Left ventricle myocardium inferior (tissue), 1 donor: ENCODE data around the gene CSRP3. TPM values are rescaled to one million over a fixed set of nuclear protein-coding genes. Genes with fewer than 3 reads are reported as not detected.

Source experiments
- DNase-seq: peaks from one replicate; pipeline ENCODE4 v3.0.0-alpha.2; 2020
- H3K27ac ChIP-seq: fragments of 200-600 bp; replicated peaks from 2 replicates; pipeline ENCODE4 v1.8.0; 2021
- H3K27me3 ChIP-seq: fragments of 200-600 bp; 2 replicates; pipeline ENCODE4 v1.8.0; 2021; ENCODE audit warnings: low read depth
- H3K36me3 ChIP-seq: fragments of 200-600 bp; 2 replicates; pipeline ENCODE4 v1.8.0; 2021
- H3K4me1 ChIP-seq: fragments of 200-600 bp; 2 replicates; pipeline ENCODE4 v1.8.0; 2021
- H3K4me3 ChIP-seq: fragments of 200-600 bp; 2 replicates; pipeline ENCODE4 v1.8.0; 2021; ENCODE audit warnings: mild to moderate bottlenecking, moderate library complexity
- H3K9me3 ChIP-seq: fragments of 200-600 bp; replicated peaks from 2 replicates; pipeline ENCODE4 v1.8.0; 2021
- intact Hi-C: fragments of 100-400 bp; cut with micrococcal nuclease; formaldehyde crosslinking; loops from one replicate; pipeline ENCODE4 v1.11.0; 2022
- total RNA-seq: library from RNA; stranded (reverse); fragmentation: NEBNext Ultra II Directional; extraction: Animal tissue kit (Norgen Biotek cat#: 25700); gene quantifications from one replicate; pipeline ENCODE4 v1.2.1, GENCODE V29; 2021
- TF ChIP-seq, protein P1 (sequence below): fragments of 200-600 bp; IDR thresholded peaks from 2 replicates; pipeline ENCODE4 v1.8.0; 2021; ENCODE audit warnings: antibody characterized with exemption, mild to moderate bottlenecking, borderline replicate concordance
- donor health status: DM: no; HTN: yes; CAD: no; lungs with severe emphysema.

The CSRP3 gene
- total RNA-seq, 1 donor from 2014 or later, result 2,290 TPM

DNA sequence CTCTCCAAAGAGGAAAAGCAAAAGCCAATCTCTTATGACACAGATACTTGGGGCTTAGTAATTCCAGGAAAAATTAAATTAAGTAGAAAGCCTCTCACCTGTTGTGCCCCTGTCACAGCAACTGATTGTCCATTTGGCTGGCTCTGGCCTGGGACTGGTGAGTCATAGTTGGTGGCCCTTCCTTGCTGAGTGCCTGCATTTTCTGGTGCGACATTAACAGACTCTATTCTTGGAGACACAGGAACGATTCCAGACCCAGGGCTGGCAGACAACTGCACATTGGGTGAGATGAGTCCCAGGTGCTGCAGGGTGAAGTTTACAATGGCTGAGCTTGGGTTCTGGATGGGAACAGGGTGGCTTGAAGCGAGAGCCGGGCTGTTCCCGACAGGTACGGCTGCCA, 23.3 kb upstream of the CSRP3 start:
- Histone ChIP-seq H3K4me1 (peaks cover 26% of the 10 kb centered on the region), H3K27me3 (no peaks in the 10 kb centered on the region), H3K9me3 (peaks cover 4% of the 10 kb centered on the region), H3K36me3 (no peaks in the 10 kb centered on the region), H3K4me3 (no peak overlapping the region), H3K27ac (peak overlapping the region; percentile 52)
- DNase-seq, result no peak
- TF ChIP-seq, protein P1, sequence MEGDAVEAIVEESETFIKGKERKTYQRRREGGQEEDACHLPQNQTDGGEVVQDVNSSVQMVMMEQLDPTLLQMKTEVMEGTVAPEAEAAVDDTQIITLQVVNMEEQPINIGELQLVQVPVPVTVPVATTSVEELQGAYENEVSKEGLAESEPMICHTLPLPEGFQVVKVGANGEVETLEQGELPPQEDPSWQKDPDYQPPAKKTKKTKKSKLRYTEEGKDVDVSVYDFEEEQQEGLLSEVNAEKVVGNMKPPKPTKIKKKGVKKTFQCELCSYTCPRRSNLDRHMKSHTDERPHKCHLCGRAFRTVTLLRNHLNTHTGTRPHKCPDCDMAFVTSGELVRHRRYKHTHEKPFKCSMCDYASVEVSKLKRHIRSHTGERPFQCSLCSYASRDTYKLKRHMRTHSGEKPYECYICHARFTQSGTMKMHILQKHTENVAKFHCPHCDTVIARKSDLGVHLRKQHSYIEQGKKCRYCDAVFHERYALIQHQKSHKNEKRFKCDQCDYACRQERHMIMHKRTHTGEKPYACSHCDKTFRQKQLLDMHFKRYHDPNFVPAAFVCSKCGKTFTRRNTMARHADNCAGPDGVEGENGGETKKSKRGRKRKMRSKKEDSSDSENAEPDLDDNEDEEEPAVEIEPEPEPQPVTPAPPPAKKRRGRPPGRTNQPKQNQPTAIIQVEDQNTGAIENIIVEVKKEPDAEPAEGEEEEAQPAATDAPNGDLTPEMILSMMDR, result no peak
- intact Hi-C loops, result no loop called here

DNA sequence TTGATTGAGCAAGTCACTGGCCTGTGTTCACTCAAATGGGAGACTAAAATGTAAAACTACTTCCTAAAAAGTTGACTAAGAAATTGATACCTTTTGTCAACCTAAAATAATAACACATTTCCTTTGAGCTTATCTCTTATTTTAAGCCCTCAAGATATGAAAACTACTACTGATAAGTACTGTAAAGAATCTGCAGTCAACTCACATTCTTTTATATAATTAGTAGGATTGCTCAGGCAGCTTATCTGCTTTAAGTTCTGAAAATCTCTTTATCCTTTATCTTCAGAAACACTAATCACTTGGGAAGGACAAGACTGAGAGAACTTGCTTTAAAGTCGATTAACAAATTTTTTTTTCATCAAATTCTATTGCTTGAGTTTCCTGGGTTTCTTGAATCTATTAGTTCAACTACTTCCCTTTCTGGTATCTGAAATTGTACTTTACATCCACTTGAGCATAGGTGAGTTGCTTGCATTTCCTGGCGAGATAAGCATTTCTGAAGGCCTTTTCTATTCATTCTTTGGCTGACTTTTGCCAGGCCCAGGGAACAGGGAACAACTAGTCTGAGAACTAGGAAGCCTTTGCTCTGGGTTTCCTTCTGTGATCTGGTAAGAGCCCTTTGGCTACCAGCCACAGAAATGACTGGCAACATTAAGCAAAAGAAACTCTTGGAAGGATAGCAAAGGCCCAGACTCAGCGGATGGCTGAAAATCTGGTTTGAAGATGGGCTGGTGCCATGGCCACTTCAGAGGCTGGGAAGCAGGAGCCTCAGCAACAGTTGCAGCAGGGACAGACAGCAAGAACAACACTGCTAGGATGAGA, 19.3 kb upstream of the CSRP3 start:
- intact Hi-C loops, result no loop called here

DNA sequence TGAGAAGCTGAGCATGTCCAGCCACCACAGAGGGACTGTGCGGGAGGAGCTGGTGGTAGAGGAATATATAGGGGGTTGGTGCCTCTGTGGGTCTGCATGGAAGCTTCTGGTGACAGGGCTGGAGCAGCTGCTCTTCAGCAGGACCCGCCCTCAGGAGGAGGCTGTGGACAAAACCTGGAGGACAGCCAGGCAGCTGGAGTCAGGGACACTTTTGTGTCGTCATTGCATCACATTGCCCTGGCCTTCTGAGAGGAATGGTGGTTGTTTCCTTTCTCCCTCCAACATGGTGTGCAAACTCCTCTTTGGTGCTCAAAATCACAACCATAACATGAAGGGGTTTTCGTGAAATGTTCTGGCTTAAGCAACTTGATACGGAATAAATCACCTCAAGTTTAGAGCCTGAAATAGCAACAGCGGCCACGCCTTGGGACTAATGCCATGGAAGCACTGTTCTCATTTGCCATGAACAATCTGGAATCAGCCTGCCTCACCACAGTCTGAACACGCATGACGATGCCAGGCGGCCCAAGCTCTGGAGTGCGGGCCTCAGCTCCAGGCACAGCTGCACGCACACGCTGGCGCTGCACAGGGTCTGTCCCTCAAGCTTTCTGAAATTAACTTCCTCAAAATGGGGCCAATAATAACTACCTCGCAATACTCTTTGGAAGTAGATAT, 17.1 kb upstream of the CSRP3 start:
- Histone ChIP-seq H3K4me1 (peaks cover 38% of the 10 kb centered on the region), H3K9me3 (peaks cover 4% of the 10 kb centered on the region), H3K27ac (peak overlapping the region; percentile 82), H3K4me3 (no peak overlapping the region), H3K27me3 (no peaks in the 10 kb centered on the region), H3K36me3 (no peaks in the 10 kb centered on the region)
- intact Hi-C loops, result no loop called here
- TF ChIP-seq, protein P1, result no peak
- peak; percentile 40 for DNase-seq

More for the DNA sequence above, 19.3 kb upstream of the CSRP3 start:
- H3K27me3 ChIP-seq, result no peaks in the 10 kb centered on the region
- TF ChIP-seq, protein P1, result no peak
- H3K27ac ChIP-seq, result peak overlapping the region; percentile 65
- DNase-seq, result no peak
- H3K4me1 ChIP-seq, result peaks cover 52% of the 10 kb centered on the region
- peaks cover 4% of the 10 kb centered on the region for H3K9me3 ChIP-seq
- no peak overlapping the region for H3K4me3 ChIP-seq
- no peaks in the 10 kb centered on the region for H3K36me3 ChIP-seq

DNA sequence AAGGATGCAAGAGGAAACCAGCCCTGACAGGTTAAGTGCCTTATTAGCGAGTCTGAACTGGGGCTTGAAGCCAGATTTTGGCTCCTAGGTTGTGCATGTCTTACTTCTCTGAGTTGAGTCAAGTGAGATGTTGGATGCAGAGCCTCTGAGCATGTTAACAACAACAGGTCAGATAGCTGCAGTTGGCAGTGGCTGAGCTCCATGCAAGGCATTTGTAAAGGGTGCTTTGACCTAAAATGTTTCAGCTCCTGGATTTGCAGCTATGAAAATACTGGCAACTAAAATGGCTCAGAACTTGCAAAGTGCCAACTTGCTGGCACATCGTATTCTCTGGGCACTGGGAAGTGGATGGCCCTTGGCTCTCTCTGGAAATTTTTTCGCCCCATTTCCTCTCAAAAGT, 16.4 kb upstream of the CSRP3 start:
- TF ChIP-seq, protein P1, result no peak
- no peak for DNase-seq
- Histone ChIP-seq H3K9me3 (peaks cover 4% of the 10 kb centered on the region), H3K27me3 (no peaks in the 10 kb centered on the region), H3K4me3 (no peak overlapping the region), H3K27ac (peak overlapping the region; percentile 82), H3K36me3 (no peaks in the 10 kb centered on the region), H3K4me1 (peaks cover 38% of the 10 kb centered on the region)
- intact Hi-C loops, result no loop called here

DNA sequence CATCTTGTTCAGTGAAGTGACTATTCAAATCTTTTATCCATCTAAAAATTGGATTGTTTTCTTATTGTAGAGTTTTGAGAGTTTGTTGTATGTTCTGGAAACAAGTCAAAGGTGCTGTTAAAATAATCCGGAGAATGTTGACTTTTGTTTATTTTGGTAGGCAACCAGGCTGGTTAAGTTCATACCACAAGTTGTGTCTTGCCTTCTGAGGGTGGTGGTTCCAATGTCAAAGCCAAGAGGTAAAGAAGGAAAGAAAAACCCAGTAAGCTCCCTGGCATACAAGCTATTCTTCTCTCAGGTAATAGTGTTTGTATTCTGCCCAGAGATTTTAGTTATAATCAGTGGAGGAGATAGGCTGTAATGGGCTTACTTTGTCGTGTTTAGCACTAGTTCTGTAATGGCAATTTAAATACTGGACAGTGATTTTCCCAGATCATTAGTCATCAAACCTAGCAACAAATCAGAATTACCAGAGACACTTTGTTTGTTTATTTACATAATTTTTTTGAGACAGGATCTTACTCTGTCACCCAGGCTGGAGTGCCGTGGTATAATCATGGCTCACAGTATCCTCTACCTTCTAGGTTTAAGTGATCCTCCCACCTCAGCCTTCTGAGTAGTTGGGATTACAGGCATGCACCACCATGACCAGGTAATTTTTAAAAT, 15.1 kb upstream of the CSRP3 start:
- Histone ChIP-seq H3K27ac (no peak overlapping the region), H3K4me1 (peaks cover 38% of the 10 kb centered on the region), H3K4me3 (no peak overlapping the region), H3K9me3 (no peaks in the 10 kb centered on the region), H3K27me3 (no peaks in the 10 kb centered on the region), H3K36me3 (no peaks in the 10 kb centered on the region)
- DNase-seq, result no peak
- TF ChIP-seq, protein P1, result no peak
- intact Hi-C loops, result no loop called here
